HG02973 (cell line): ENCODE measurements around the gene TMEM97.
A peak's percentile ranks its signal among the peaks of the same experiment; 100 is the strongest.

Experiments
- ATAC-seq: cut with Tn5 transposase; IDR thresholded peaks from one replicate; pipeline ENCODE4 v1.9.1; 2021; ENCODE audit warnings: moderate library complexity; ENCODE audit not compliant: unreplicated experiment

TMEM97 gene

DNA sequence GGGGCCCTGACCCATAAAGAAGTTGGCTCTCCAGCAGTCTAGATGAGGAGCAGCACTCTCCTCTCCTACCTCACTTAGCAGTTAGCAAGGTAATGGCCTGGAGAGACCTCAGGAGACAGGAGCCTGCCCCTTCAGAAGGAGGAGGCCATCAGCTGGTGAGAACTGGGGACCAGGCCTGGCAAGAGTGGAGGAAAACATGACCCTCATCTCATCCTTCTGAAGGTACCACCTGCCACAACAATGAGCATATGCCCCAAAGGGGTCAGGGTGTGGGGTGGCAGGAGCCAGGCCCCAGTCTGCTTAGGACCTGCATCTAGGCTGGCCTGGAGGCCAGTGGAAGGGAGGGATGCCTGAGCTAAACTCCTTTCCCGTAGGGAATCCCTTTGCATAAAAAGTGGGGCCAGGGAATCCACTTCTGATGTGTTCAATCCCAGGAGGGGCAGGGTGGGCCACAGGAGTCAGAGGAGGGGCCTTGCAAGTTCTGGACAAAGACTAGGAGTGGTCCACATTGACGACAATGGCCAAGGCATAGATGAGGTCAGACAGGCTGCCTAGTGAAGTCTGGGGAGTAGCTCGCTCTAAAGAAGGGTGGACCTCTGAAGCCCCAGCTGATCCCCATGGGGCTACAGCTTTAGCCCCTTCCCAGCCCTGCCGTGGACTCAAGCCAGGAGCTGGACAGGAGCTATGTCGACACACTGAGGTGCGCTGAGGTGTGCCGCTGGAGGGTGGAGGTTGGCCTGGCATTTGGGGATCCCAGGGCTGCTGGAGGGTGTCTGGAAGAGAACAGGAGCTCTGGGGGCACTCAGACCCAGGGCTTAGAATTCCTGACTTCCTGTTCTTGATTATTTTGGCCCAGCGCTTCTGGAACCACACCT is 45.0 kb downstream of the TMEM97 start:
- ATAC-seq = no peak

- no peak for ATAC-seq
Observed at GRCh38 chr17:28364665-28365363, 45.8 kb downstream of the TMEM97 start, which contains the start of gene SEBOX. Gene SEBOX, minus strand, starts transcription at chr17:28365199. Its CDS starts 48 bp downstream, at chr17:28365151.

GRCh38 chr17:28365487-28365886 is 46.5 kb downstream of the TMEM97 start:
- no peak for ATAC-seq

DNA sequence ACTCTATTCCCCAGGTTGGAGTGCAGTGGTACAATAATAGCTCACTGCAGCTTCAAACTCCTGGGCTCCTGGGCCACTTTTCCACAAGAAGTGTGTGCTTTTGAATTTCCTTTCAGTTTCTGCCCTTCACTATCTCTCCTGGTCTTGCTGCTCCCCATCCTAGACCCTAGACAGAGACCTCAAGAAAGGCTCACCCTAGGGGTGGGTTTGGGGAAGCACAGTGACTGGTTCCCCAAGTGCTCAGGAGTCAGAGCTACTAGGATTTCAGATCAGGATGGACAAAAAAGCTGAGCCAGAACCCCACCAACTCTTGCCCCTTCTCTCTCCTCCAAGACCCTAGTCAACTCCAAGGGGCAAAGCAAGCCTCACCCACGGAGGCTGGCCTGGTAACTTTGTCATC is 47.6 kb downstream of the TMEM97 start:
- ATAC-seq = no peak

- ATAC-seq = no peak
Observed at GRCh38 chr17:28367641-28368305, 48.8 kb downstream of the TMEM97 start.

GRCh38 chr17:28368306-28368831 is 49.4 kb downstream of the TMEM97 start:
- ATAC-seq = no peak

DNA sequence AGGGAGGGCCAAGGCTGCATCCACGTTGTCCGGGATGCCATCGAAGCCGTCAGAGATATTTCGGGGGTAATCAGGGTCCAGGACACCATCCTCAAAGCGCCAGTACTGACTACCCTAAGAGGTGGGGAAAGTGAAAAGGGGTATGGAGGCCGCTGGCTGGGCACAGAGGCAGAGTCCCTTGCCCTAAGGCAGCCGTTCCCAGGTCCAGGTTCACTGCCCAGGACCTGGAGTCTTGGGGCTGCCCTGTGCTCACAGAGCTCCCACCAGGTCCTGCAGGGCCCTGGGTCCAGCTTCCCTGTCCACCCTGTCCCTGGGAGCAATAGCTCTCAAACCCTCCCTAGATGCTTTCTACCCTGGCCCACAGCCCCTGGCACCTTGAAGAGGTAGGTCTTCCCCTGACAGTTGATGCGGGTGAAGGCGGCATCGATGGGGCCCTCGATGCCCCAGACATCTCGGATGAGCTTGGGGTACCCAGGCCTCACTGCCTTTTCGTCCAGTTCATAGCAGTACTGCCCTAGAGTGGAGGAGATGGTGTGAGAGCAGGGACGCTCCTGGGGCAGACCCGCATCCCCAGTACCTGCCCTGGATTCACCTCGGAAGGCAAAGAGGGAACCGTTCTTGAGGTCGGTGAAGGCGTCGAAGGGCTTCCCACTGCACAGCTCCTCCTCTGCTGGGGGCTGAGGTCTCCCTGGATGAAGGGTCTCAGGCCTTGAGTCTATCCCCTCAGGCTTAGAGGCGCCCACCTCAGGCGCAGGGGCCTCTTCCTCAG is 50.1 kb downstream of the TMEM97 start:
- no peak for ATAC-seq

DNA sequence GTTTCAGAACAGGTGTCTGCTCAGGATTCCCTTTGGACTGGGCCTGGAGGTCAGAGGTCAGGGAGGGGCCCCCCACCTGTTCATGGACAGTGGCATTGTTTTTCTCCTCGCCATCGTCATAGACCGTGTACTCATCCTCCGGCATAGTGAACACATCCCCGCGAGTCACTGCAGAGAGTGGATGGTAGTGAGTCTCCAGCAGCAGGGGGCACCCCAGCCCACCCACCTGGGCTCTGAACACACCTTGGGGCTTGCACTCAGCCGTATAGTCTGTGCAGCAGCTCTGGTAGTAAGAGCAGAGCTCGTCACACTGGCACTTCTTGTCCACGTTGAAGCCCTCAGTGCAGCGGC is 50.7 kb downstream of the TMEM97 start:
- no peak for ATAC-seq

DNA sequence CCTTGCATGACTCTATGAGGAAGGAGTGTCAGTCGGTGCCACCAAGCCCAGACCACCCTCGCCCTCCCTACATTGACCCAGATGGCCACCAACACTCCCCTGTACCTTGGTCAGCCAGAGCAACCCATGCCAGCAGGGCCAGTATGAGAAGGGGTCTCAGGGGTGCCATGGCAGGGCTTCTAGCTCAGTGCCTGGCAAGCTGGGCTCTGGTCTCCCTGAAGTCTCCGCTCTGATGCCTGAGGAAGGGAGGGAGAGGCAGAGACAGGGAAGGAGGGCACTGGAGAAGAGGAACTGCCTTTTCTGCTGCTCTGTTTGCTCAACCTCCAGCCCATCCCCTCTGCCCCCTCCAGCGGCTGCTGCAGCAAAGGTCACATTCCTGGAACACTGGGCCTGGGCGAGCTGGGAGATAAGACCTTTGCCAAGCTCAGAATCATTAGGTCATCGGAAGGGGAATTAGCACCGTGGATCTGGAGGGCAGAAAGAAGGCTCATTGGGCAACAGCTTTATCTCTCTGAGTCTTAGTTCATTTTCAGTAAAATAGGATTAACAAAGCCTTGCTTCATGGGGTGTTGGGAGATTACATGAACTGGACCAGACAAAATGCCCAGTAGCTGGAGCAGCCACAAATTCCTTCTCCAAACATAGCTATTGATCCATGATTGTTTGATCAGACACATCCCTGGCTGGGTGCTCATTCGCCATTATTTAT is 51.2 kb downstream of the TMEM97 start, which contains the start of gene VTN:
TSS of gene VTN (minus strand) at position 273 of the 709 bp plus-strand sequence. CDS start at position 169, 104 bp downstream.
- no peak for ATAC-seq

DNA sequence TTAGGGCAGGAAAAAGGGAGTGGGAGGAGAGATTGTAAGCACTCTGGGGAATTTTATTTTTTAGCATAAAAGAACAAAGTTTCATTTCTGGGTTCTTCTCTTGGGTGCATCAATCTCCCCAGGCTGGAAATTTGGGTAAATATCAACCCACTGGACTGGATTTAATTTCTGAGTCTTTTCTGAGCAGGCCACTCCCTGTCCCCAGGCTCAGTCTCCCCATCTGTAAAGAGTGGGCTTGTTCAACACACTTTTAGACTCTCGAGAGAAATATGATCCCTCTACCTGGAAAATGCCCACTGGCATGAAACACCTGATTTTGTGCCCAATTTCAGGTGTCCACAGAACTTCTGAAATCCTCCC is 51.7 kb downstream of the TMEM97 start:
- no peak for ATAC-seq

GRCh38 chr17:28371245-28372202 is 52.5 kb downstream of the TMEM97 start, which contains the start of gene SARM1:
Gene SARM1, plus strand, starts transcription at chr17:28371694. Its CDS starts 339 bp downstream, at chr17:28372033.
- ATAC-seq = peak; percentile 70

DNA sequence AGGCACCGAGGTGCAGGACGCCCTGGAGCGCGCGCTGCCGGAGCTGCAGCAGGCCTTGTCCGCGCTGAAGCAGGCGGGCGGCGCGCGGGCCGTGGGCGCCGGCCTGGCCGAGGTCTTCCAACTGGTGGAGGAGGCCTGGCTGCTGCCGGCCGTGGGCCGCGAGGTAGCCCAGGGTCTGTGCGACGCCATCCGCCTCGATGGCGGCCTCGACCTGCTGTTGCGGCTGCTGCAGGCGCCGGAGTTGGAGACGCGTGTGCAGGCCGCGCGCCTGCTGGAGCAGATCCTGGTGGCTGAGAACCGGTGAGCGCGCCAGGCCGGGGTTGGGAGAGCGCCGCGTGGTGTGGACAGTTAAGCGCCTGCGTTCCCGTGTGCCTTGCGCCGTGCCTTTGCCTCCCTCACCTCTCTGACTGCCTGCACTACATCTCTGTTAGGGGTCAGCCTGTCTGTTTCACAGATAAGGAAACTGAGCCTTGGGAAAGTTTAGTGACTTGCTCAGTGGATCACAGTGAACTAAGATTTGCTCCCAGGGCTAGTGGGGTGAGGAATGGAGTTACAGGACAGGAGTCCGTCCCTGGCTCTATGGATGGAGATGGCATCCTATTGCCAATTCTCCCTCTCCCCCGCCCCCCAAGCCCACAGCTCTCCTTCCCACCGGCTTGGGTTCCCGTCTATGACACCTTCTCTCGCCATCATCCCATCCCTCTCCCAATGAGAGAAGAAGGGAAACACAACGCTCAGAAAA is 53.4 kb downstream of the TMEM97 start:
- ATAC-seq = no peak

DNA sequence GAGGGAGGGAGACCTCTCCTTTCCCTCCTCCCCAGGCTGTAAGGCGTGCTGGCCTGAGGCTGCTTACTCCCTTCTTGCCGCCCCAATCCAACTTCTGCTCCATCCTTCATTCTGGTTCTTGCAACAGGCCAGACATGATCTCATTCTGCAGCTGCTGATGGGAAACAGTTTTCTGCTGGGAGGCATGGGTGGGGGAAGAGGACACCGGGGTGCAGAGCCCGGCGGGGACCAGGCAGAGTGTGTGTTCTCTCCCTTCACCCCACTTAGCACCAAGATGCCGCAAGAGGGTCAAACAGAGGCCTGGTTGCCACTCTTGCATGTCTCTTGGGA is 53.9 kb downstream of the TMEM97 start:
- ATAC-seq = no peak
